NCI-H2107 treated with DMSO at 0.1 percent for 48 hours (cell line): ENCODE results near the gene TEX29.

ENCODE experiments used
- DNase-seq: peaks from one replicate; lab custom pipeline; 2025; ENCODE audit not compliant: unreplicated experiment; lab: John Stamatoyannopoulos, UW

Gene TEX29

DNA sequence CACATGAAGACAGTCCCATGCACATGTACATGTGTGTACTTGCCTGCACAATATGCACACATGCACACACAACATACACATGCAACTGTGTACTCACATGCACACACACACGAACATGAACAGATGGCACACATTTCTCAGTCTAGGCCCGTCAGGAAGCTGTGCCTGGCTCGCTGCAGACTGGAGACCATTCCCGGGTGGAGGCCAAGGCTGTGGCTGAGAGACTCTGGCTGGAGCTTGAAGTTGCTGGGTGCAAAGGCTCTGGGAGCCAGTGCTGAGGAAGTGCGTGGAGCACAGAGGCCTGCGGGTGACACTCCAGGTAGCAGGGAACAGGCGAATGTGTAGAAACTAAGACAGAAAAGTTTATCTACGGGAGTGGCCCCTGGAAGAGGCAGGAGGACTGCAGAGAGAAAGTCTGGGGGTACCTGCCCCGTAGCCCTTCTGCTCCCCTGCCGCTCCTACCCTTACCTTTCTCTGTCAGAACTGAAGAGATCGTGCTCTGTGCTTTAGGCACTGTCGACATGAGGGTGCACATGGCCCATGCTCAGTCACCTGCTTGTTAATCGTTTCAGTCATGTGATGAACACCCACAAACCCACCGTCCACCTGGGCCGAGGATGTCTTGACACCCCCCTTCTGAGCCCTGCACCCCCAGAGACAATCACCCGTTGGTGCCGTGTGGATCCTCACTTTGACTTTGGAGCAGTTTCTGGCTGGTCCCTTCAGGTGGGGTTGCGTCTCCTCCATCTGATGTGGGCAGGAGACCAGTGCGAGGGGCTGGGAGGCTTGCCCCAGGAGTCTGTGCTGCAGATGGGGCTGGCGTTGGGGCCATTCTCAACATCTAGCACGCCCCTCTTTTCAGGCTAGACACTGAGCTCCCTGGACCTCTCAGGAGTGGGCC lies 69.4 kb downstream of the TEX29 start:
- no peak for DNase-seq

DNA sequence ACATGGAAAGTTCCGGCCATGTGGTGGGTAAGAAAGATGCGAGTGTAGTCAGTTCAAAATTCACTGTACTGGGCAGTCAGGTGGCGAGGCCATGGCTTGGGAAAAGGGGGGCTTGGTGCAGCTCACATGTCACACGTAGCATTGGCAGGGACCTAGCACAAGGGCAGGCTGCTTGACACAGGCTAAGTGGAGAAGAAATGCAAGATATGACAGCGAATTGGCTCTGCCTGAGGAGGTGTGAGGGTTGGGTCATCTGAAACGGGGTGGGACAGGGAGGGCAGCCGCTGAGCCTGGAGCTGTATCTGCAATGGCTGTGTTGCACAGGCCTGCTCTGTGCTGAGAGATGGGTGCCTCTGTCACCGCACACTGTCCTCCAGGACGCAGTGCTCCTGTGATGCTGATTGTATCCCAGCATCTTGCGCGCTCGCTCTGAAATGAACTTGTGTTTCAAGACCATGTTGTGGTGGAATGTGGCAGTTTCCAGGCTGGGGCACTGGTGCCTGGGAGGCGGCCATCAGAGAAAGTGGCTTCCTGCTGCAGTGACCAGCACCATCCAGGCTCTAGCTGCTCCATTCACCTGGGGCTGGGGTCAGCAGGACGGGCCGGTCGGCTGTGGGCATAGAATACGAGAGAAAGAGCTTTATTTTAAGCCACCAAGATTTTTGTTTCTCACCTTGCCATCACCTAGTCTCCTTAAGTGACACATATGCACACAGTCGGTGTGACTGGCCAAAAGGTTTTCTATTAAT lies 70.3 kb downstream of the TEX29 start:
- no peak for DNase-seq

DNA sequence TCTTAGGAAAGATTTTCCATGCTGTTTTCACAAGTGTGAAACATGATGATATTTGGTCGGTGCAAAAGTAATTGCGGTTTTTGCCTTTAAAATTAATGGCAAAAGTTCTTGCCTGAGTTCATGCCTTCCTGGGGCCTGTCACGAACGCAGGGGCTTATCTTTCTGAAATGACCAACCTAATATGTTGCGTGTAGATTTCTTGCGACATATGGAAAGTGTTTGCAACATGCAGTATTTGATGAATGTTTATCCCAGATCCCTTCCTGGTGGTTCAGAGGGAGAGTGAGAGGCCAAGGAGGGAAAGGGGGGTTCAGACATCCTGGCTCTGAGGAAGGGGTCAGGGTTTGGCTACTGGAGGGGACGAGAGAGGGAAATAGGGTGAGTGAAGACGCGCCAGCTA lies 72.0 kb downstream of the TEX29 start:
- no peak for DNase-seq

DNA sequence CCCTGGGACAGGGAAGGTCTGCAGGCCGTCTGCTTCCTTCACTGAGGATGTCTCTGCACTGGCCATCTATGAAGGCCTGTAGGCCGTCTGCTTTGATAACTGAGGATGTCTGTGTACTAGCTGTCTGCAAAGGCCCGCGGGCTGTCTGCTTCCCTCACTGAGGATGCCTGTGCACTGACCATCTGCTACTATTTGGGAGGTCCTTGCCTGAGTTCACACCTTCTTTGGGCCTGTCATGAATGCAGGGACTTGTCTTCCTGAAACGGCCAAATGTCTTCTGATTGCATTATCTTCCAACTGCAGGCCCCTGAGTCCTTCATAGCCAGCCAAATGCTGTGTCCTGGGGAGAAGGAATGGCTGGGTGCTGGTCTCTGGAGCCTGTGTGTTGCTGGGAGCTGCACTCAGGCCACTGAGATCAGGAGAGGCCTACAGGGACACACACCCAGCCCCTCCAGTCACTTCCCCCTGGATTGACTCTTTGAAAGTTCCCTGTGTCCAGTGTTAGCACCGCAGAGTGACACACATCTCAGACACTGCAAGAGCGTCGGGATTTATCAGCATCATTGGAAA lies 72.9 kb downstream of the TEX29 start:
- no peak for DNase-seq
